Subcutaneous adipose tissue (tissue), 4 donors: ENCODE results near the gene LSM10. TPM values are rescaled to one million over a fixed set of nuclear protein-coding genes. Genes with fewer than 3 reads are reported as not detected.

Experiments
- total RNA-seq, 4 donors: library from RNA; depleted of rRNA; stranded (reverse); fragments of >200 nt; gene quantifications; one replicate each; pipeline ENCODE4 v1.1.0, GENCODE V29; 2016
- TF ChIP-seq, protein P1 (sequence below): fragments of 450-650 bp; IDR thresholded peaks from one replicate; pipeline ENCODE4 v1.5.1; 2016; ENCODE audit warnings: low read depth, mild to moderate bottlenecking, control low read depth, antibody characterized with exemption, moderate library complexity

The LSM10 gene
- total RNA-seq, 4 donors from 2014 or later = 39.4 to 53.5 (median 45.6) TPM

- TF ChIP-seq, protein P1, sequence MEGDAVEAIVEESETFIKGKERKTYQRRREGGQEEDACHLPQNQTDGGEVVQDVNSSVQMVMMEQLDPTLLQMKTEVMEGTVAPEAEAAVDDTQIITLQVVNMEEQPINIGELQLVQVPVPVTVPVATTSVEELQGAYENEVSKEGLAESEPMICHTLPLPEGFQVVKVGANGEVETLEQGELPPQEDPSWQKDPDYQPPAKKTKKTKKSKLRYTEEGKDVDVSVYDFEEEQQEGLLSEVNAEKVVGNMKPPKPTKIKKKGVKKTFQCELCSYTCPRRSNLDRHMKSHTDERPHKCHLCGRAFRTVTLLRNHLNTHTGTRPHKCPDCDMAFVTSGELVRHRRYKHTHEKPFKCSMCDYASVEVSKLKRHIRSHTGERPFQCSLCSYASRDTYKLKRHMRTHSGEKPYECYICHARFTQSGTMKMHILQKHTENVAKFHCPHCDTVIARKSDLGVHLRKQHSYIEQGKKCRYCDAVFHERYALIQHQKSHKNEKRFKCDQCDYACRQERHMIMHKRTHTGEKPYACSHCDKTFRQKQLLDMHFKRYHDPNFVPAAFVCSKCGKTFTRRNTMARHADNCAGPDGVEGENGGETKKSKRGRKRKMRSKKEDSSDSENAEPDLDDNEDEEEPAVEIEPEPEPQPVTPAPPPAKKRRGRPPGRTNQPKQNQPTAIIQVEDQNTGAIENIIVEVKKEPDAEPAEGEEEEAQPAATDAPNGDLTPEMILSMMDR = no peak
Observed at GRCh38 chr1:36400514-36400824, 2.8 kb upstream of the LSM10 start.

DNA sequence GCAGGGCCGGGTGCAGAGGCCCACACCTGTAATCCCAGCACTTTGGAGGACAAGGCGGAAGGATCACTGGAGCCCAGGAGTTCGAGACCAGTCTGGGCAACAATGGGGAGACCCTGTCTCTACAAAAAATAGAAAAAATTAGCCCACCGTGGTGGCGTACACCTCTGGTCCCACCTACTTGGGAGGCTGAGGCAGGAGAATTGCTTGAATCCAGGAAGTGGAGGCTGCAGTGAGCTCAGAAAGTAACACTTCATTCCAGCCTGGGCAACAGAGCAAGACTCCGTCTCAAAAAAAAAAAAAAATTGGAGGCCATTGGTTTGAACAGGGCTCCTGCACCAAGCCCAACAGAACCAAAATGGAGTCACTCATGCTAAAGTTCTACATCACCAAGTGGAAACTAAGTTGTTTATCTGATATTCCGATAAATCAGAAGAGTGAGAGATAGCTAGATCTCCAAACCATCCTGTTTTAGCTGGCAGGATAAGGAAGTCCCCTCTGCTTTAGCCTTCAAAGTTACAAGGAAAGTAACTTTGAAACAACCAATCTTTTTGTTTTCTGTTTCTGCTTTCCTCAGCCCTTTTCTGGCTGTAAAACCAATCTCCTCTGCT, 766 bp upstream of the LSM10 start:
- TF ChIP-seq, protein P1 = no peak

DNA sequence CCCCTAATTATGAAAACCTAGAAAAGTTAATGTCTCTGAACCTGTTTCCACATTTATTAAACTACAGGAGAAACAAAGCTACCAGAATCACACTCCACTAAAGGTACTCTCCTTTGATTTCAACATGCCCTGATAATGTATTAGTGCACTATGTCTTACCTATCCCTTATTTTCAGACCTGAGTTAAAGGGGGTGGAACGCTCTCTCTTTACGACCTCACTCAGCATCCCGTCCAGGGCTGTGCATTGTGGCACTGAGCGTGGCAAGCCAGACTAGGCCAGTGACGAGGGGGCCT, 678 bp downstream of the LSM10 start:
- TF ChIP-seq, protein P1 = no peak

- TF ChIP-seq, protein P1 = no peak
Observed at GRCh38 chr1:36396359-36396758, 1.3 kb downstream of the LSM10 start.

- TF ChIP-seq, protein P1 = no peak
Observed at GRCh38 chr1:36393686-36394085, 4.0 kb downstream of the LSM10 start.

DNA sequence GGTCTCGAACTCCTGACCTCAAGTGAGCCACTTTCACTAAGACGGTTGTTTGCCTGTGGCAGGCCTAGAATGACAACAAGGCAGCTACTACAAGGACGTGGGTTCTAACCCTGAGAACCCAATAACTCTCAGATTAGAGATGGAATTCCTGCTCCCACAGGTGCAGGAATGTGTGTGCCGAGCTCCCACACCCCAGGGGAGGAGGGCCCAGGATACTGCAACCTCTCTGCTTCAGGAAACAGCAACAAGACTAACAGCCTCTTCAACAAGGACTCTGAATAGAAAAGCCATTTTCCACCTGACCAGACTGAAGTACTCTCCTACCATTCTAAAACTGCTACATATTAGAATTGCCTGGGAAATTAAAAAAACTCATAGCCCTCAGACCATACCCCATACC, 4.9 kb downstream of the LSM10 start:
- TF ChIP-seq, protein P1 = no peak

DNA sequence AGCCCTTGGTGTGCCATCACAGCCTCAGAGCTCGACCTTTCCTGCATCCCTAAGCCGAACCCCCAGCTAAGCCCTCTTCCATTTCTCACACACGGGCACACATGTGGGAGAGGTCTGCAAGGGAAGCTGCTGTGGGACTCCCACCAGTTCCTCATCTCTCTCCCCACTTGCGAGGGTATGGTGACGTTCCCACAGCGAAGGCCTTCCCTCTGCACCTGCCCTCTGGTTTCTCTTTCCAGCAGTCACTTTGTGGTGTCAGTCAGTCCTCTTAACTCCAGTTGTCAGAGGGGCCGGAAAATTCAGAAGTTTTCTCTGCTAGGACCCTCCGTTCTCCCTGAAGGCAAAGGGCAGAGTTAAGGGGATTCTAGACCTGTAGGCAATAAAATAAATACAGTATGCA, 6.4 kb downstream of the LSM10 start:
- TF ChIP-seq, protein P1 = no peak
